ENCODE measurements around the gene PLXNA3. TPM values are rescaled to one million over a fixed set of nuclear protein-coding genes. Genes with fewer than 3 reads are reported as not detected.

PLXNA3 gene
- total and polyA plus RNA-seq, 3 donors from 2014 or later, result 24.7 to 63.5 (median 37.3) TPM

DNA sequence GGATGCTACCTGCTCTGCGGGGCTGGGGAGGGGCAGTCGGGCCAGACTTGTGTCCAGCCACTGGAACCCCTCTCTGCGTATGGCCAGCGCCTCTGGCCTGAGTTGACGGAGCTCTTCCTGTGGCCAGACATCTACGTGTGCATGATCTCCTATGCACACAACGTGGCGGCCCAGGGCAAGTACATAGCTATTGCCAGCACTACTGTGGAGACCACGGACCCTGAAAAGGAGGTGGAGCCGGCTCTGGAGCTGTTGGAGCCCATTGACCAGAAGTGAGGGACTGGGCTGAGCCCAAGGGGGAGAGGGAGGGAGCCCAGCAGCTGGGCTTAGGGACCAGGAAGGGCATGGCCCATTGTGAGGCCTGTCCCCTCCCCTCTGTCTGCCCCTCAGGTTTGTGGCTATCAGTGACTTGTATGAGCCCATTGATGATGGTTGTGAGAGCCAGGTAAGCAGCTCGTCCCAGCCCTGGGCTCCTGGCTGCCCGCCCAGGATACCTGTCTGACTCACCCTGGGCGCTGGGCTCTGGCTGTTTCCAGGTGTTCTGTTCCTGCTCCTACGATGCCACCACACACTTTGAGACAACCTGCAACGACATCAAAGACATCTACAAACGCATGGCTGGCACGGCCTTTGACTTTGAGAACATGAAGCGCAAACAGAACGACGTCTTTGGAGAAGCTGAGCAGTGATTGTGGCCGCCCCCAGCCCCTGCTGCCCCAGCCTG lies 15.9 kb upstream of the PLXNA3 start:
- no peak overlapping the region for H3K27ac ChIP-seq
- TF ChIP-seq, protein P1, sequence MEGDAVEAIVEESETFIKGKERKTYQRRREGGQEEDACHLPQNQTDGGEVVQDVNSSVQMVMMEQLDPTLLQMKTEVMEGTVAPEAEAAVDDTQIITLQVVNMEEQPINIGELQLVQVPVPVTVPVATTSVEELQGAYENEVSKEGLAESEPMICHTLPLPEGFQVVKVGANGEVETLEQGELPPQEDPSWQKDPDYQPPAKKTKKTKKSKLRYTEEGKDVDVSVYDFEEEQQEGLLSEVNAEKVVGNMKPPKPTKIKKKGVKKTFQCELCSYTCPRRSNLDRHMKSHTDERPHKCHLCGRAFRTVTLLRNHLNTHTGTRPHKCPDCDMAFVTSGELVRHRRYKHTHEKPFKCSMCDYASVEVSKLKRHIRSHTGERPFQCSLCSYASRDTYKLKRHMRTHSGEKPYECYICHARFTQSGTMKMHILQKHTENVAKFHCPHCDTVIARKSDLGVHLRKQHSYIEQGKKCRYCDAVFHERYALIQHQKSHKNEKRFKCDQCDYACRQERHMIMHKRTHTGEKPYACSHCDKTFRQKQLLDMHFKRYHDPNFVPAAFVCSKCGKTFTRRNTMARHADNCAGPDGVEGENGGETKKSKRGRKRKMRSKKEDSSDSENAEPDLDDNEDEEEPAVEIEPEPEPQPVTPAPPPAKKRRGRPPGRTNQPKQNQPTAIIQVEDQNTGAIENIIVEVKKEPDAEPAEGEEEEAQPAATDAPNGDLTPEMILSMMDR (IDR thresholded peaks at IDR 0.05), result no peak
- no peak for TF ChIP-seq POLR2A (IDR thresholded peaks at IDR 0.05)
- no peak for DNase-seq
- no peaks in the 10 kb centered on the region for H3K27me3 ChIP-seq
- H3K36me3 ChIP-seq (ENCODE audit: low read depth, missing control alignments), result no peaks in the 10 kb centered on the region
- H3K9me3 ChIP-seq, result no peaks in the 10 kb centered on the region
- WGBS, 2 donors, result 93 to 100% methylated on average over 4 to 7 of the region's 21 CpGs
- intact Hi-C loops (cut with DNase I; ENCODE audit: low total_unique reads), result no loop called here
- no peak overlapping the region for H3K4me3 ChIP-seq
- peaks cover 5% of the 10 kb centered on the region for H3K4me1 ChIP-seq

DNA sequence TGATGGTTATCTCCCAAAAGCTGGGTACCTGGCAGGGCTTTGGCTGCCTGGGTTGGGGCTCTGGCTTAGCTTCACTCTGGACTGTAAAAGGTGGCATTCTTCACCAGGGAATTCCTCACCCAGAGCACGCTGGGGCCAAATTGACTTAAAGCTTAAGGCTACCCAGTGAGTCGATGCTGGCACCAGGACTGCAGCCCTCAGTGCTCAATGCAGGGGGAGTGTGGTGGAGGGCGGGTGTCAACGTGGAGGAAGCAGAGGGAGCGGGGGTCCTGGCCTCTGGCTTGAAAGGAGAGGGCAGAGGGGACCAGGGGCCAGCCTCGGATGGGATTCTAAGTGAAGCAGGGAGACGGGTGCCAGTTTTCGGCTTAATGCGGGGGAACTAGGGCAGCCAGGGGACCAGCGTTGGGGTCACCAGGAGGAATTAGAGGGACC lies 14.6 kb upstream of the PLXNA3 start:
- 5 to 10% methylated on average over 8 to 9 of the region's 10 CpGs for WGBS, 2 donors
- H3K36me3 ChIP-seq (ENCODE audit: low read depth, missing control alignments), result no peaks in the 10 kb centered on the region

DNA sequence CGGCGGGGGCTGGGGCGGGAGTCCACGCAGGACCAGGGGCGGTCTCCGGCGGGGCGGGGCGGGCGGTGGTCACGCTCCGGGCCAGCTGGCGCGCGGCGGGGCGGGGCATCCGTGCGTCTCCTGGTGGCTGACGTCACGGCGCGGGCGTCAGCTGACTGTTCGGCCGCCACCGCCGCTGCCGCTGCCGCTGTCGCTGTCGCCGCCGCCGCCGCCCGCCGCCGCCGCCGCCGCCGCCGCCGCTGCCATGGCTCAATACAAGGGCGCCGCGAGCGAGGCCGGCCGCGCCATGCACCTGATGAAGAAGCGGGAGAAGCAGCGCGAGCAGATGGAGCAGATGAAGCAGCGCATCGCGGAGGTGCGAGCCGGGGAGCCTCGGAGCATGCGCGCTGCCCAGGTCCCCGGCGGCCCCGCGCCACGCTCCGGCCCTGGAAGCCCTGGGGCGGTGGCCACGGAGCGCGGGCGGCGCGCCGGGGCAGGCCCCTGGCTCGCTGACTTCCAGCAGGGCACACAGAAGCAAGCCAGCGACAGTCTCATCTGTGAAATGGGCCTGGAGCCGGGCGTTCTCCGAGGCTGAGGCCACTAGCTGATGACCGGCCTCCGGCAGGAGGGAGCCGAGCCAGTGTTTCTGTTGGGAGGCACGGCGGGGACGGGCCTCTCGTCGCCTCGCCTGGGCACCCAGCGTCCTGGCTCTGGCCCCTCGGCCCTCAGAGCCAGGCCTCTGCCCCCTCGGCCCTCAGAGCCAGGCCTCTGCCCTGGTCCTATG lies 13.9 kb upstream of the PLXNA3 start, which contains the start of gene FAM50A:
Gene FAM50A, plus strand, starts transcription at position 150 of the 763 bp plus-strand sequence. Its CDS starts 95 bp downstream, at position 245.
- H3K27me3 ChIP-seq, result no peaks in the 10 kb centered on the region
- DNase-seq, result peak; percentile 82
- peak within 1 kb of the TSS; percentile 57 to 58 for H3K4me3 ChIP-seq
- no peaks in the 10 kb centered on the region for H3K36me3 ChIP-seq (ENCODE audit: low read depth, missing control alignments)
- H3K27ac ChIP-seq, result peak within 1 kb of the TSS; percentile 76 to 83
- H3K4me1 ChIP-seq, result peaks cover 5% of the 10 kb centered on the region
- no peaks in the 10 kb centered on the region for H3K9me3 ChIP-seq
- TF ChIP-seq, protein P1 (IDR thresholded peaks at IDR 0.05), result no peak
- no peak for TF ChIP-seq POLR2A (IDR thresholded peaks at IDR 0.05)
- no CpG with 5 or more reads among the region's 94 CpGs for WGBS, 2 donors
- intact Hi-C loops (cut with DNase I; ENCODE audit: low total_unique reads), result no loop called here

More for the DNA sequence above, 14.6 kb upstream of the PLXNA3 start:
- DNase-seq, result no peak
- Histone ChIP-seq H3K27ac (peak overlapping the region; percentile 72 to 83), H3K9me3 (no peaks in the 10 kb centered on the region), H3K4me3 (no peak overlapping the region), H3K27me3 (no peaks in the 10 kb centered on the region), H3K4me1 (peaks cover 5% of the 10 kb centered on the region)
- no peak for TF ChIP-seq POLR2A (IDR thresholded peaks at IDR 0.05)
- TF ChIP-seq, protein P1 (IDR thresholded peaks at IDR 0.05), result no peak
- intact Hi-C loops (cut with DNase I; ENCODE audit: low total_unique reads), result no loop called here

DNA sequence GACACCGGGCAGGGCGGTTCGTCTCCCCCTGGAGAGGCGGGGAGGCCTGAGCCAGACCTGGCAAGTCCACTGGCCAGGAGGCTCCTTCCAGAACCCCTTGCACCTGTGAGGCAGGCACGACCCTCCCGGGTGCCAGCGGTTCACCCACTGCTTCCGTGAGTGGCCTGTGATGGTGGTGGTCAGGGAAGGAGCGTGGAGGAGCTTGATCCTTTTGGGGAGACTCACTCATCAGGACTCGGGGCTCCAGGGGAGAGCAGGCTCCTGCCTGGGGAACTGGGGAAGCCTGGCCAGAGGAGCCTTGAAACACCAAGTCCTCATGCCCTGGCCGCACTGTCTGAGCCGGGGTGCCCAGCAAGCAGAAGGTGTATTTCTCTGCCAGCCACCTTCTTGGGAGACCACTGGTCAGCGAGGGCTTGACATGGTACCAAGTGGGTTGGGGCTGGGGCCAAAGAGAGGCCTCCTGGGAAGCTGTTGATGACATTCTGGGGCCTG lies 13.3 kb upstream of the PLXNA3 start:
- H3K36me3 ChIP-seq (ENCODE audit: low read depth, missing control alignments), result no peaks in the 10 kb centered on the region
- peak overlapping the region; percentile 76 to 83 for H3K27ac ChIP-seq
- DNase-seq, result no peak
- TF ChIP-seq POLR2A (IDR thresholded peaks at IDR 0.05), result no peak
- TF ChIP-seq, protein P1 (IDR thresholded peaks at IDR 0.05), result no peak
- no peaks in the 10 kb centered on the region for H3K27me3 ChIP-seq
- WGBS, 2 donors, result 74% methylated on average over 9 of the region's 13 CpGs; no CpG with 5 or more reads in 1 of the 2 donors
- no peaks in the 10 kb centered on the region for H3K9me3 ChIP-seq
- intact Hi-C loops (cut with DNase I; ENCODE audit: low total_unique reads), result no loop called here
- peaks cover 5% of the 10 kb centered on the region for H3K4me1 ChIP-seq
- peak overlapping the region; percentile 57 to 58 for H3K4me3 ChIP-seq
